Measurements from ENCODE around the gene CSGALNACT2. TPM values are rescaled to one million over a fixed set of nuclear protein-coding genes. Genes with fewer than 3 reads are reported as not detected.

CSGALNACT2 gene
- total and polyA plus RNA-seq, 2 of the 13 experiments (the other 11 are each of a cell fraction or from before 2014, with no cell fraction given), result 3.3 to 7.1 TPM

DNA sequence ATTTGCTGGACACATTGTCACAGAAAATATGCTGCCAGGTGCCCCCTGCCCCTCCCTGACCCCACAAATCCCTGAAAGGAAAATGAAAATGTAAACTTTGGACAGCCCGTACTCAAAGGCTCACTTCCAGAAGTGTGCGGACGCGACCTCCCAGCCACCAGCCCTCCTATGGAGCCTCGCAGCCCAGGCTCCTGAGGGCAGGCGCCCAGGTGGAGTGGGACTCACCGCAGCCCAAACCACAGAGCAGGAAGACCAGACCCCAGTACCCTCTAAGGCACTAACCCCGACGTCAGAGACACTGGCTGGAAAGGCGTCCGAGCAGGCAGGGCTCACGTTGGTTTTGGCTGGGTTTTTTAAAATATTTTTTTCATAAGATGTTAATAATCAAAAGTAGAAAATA is 57.3 kb downstream of the CSGALNACT2 start (continued):
- no peak for TF ChIP-seq HDAC1 (CRISPR knock-in tag; IDR thresholded peaks at IDR 0.05)
- no peak for TF ChIP-seq NFYC (CRISPR knock-in tag; IDR thresholded peaks at IDR 0.05)
- no peak for TF ChIP-seq ZNF597 (CRISPR knock-in tag; IDR thresholded peaks at IDR 0.05)
- no peak for TF ChIP-seq HES4 (CRISPR knock-in tag; IDR thresholded peaks at IDR 0.05; ENCODE audit: borderline replicate concordance)
- no peak for TF ChIP-seq ZFP37 (CRISPR knock-in tag; IDR thresholded peaks at IDR 0.05; ENCODE audit: borderline replicate concordance)
- no peak for TF ChIP-seq TP53 (CRISPR knock-in tag; conservative IDR thresholded peaks at IDR 0.05)
- no peak for TF ChIP-seq HMGA1 (CRISPR knock-in tag; conservative IDR thresholded peaks at IDR 0.05)
- TF ChIP-seq SP1 (IDR thresholded peaks at IDR 0.05), result no peak
- no peak for TF ChIP-seq SP1 (CRISPR knock-in tag; IDR thresholded peaks at IDR 0.05)

- Histone ChIP-seq H3K9me3 (ENCODE audit: low read length) (no peaks in the 10 kb centered on the region), H3K9ac (ENCODE audit: insufficient read depth, low read depth, low read length) (no peak overlapping the region), H3K4me2 (ENCODE audit: low read depth, low read length) (no peak overlapping the region), H2AFZ (ENCODE audit: low read length) (no peak overlapping the region), H3K27ac (ENCODE audit: extremely low read length, insufficient read depth, low read length) (no peak overlapping the region), H3K36me3 (replicated peaks in 1 of 2; ENCODE audit: control insufficient read depth in 1 of 2, insufficient read depth in 2 of 2, low read length in 2 of 2) (no peaks in the 10 kb centered on the region), H3K79me2 (ENCODE audit: insufficient read depth, low read length) (no peaks in the 10 kb centered on the region), H3K4me1 (ENCODE audit: insufficient read depth, low read length) (no peaks in the 10 kb centered on the region), H3K4me3 (replicated peaks in 1 of 3; ENCODE audit: insufficient read depth in 1 of 3, low read depth in 2 of 3, low read length in 3 of 3) (no peak overlapping the region), H4K20me1 (ENCODE audit: insufficient read depth, low read length) (no peaks in the 10 kb centered on the region), H3K27me3 (ENCODE audit: control insufficient read depth in 1 of 2, insufficient read depth in 2 of 2, low read length in 2 of 2) (peaks cover 0 to 4% of the 10 kb centered on the region in 2 experiments; a peak in 3 of 5 replicates)
- whole genome bisulfite sequencing (ENCODE audit: low lambda C conversion rate), result 55% methylated on average over 18 of the region's 20 CpGs
- ATAC-seq, result peak; percentile 28; the same call in 2 of the 3 replicates
- BruUV-seq (replicated peaks), result no TSS peak
- intact Hi-C loops (cut with micrococcal nuclease; ENCODE audit: unreplicated experiment), result no loop called here
- DNase-seq (ENCODE audit: low spot score), result no peak
- in situ Hi-C loops (cut with HindIII; ENCODE audit: extremely low pct_ligation_motif_present, low pct_unique_long_range_greater_than_20kb), result no loop called here
- POLR2A ChIA-PET, result no interaction called here
- CTCF ChIA-PET (ENCODE audit: low intra/inter-chr PET ratio, low total read pairs), result no interaction called here
- no peak for FAIRE-seq
- no peak for TF ChIP-seq CHD2 (IDR thresholded peaks at IDR 0.05; ENCODE audit: low read depth, low read length)
- TF ChIP-seq ZNF281 (CRISPR knock-in tag; IDR thresholded peaks at IDR 0.05; ENCODE audit: borderline replicate concordance), result no peak
- no peak for TF ChIP-seq KLF13 (CRISPR knock-in tag; IDR thresholded peaks at IDR 0.05)
- TF ChIP-seq ZSCAN12 (CRISPR knock-in tag; IDR thresholded peaks at IDR 0.05), result no peak
- TF ChIP-seq PHF8 (CRISPR knock-in tag; IDR thresholded peaks at IDR 0.05), result no peak
- TF ChIP-seq JUN (CRISPR knock-in tag; IDR thresholded peaks at IDR 0.05), result no peak
- no peak for TF ChIP-seq RFX1 (IDR thresholded peaks at IDR 0.05)
- TF ChIP-seq ZNF253 (CRISPR knock-in tag; IDR thresholded peaks at IDR 0.05; ENCODE audit: borderline replicate concordance), result no peak
- TF ChIP-seq AGO2 (optimal IDR thresholded peaks at IDR 0.05; ENCODE audit: low read depth, low read length), result no peak
- TF ChIP-seq TBL1XR1 (IDR thresholded peaks at IDR 0.05; ENCODE audit: borderline replicate concordance, low read length, partially characterized antibody), result no peak
- no peak for TF ChIP-seq TAF1 (CRISPR knock-in tag; IDR thresholded peaks at IDR 0.05)
- TF ChIP-seq RBFOX2 (IDR thresholded peaks at IDR 0.05; ENCODE audit: low read depth, low read length), result no peak
Measured at GRCh38 chr10:43196131-43196980, 58.1 kb downstream of the CSGALNACT2 start.

Measured in HepG2 (cell line).